Endothelial cell of umbilical vein (primary cell): ENCODE results near the gene EPB41L1. TPM values are rescaled to one million over a fixed set of nuclear protein-coding genes. Genes with fewer than 3 reads are reported as not detected.

Source experiments
- BruUV-seq: library from RNA; stranded (reverse); fragments of 400-500 nt; replicated peaks from 2 replicates; lab custom pipeline; 2021; lab: Mats Ljungman, UMichigan
- CTCF ChIA-PET: fragments of 300-600, 350-600 bp; sonication (Branson Sonifier 250); formaldehyde crosslinking; loops from one replicate; lab custom pipeline; 2021; ENCODE audit warnings: antibody characterized with exemption, inconsistent platforms; lab: Charles Lee
- POLR2A ChIA-PET: fragments of 300-600, 350-600 bp; sonication (Branson Sonifier 250); formaldehyde crosslinking; loops from one replicate; lab custom pipeline; 2021; ENCODE audit warnings: antibody characterized with exemption, inconsistent platforms; lab: Charles Lee
- DNase-seq: peaks from one replicate; pipeline ENCODE4 v3.0.0-alpha.2; 2011; ENCODE audit warnings: low read depth, low spot score
- FAIRE-seq: peaks from 2 replicates; lab custom pipeline; 2011; peaks lifted over from hg19 to GRCh38; lab: Jason Lieb, UNC
- H2AFZ ChIP-seq: 2 replicates; pipeline ENCODE4 v1.6.0; 2012; ENCODE audit warnings: low read depth, low read length, control low read depth, inconsistent platforms
- H3K27ac ChIP-seq: 2 replicates; pipeline ENCODE4 v1.5.1; 2011; ENCODE audit warnings: low read depth, mild to moderate bottlenecking, control low read depth, low read length, moderate library complexity; ENCODE audit not compliant: insufficient read depth
- H3K27me3 ChIP-seq, 2 experiments: 2 replicates each; pipeline versions ENCODE4 v1.6.0 to v1.6.1; 2011; ENCODE audit warnings: low read length in 2 of 2, mixed read lengths in 1 of 2; ENCODE audit not compliant: control insufficient read depth in 2 of 2, insufficient read depth in 2 of 2
- H3K36me3 ChIP-seq, 2 experiments: 2 replicates in 1 of 2; 3 replicates in 1 of 2; pipeline ENCODE4 v1.5.1; 2011; ENCODE audit warnings: low read length in 2 of 2, mild to moderate bottlenecking in 1 of 2, moderate library complexity in 1 of 2; ENCODE audit not compliant: control insufficient read depth in 2 of 2, insufficient read depth in 2 of 2; ENCODE audit errors: extremely low read depth in 1 of 2
- H3K4me1 ChIP-seq: 3 replicates; pipeline ENCODE4 v1.5.1; 2011; ENCODE audit warnings: mild to moderate bottlenecking, low read length; ENCODE audit not compliant: control insufficient read depth, insufficient read depth; ENCODE audit errors: extremely low read depth
- H3K4me2 ChIP-seq: 2 replicates; pipeline ENCODE4 v1.6.1; 2011; ENCODE audit warnings: low read length, control low read depth, mixed read lengths; ENCODE audit not compliant: insufficient read depth
- H3K4me3 ChIP-seq, 3 experiments: fragments of 200-600 bp in 1 of 3; sonication (generic), shearing (Covaris generic) in 1 of 3; replicated peaks in 1 of 3; 2 replicates each; pipeline ENCODE4 v1.5.1; 2011 to 2016; ENCODE audit warnings: control low read depth in 3 of 3, low read length in 3 of 3, mild to moderate bottlenecking in 2 of 3, inconsistent platforms in 1 of 3, low read depth in 1 of 3, moderate library complexity in 1 of 3; ENCODE audit not compliant: insufficient read depth in 1 of 3
- H3K79me2 ChIP-seq: 2 replicates; pipeline ENCODE4 v1.6.0; 2012; ENCODE audit warnings: low read length, inconsistent platforms; ENCODE audit not compliant: control insufficient read depth, insufficient read depth
- H3K9ac ChIP-seq: replicated peaks from 2 replicates; pipeline ENCODE3; 2011; ENCODE audit warnings: low read length, control low read depth; ENCODE audit not compliant: insufficient read depth; ENCODE audit errors: extremely low read depth
- H3K9me1 ChIP-seq: replicated peaks from 3 replicates; pipeline ENCODE4 v1.6.0; 2011; ENCODE audit warnings: mild to moderate bottlenecking, low read length; ENCODE audit not compliant: control insufficient read depth, insufficient read depth; ENCODE audit errors: extremely low read depth
- H3K9me3 ChIP-seq: replicated peaks from 2 replicates; pipeline ENCODE4 v1.5.1; 2012; ENCODE audit warnings: low read length, inconsistent platforms; ENCODE audit not compliant: control insufficient read depth, insufficient read depth
- H4K20me1 ChIP-seq: replicated peaks from 2 replicates; pipeline ENCODE3; 2011; ENCODE audit warnings: mild to moderate bottlenecking, low read length; ENCODE audit not compliant: control insufficient read depth, insufficient read depth; ENCODE audit errors: extremely low read depth
- CTCF ChIP-seq, 2 donors: IDR thresholded peaks; 1 replicate in 1 of 2; 2 replicates in 1 of 2; pipeline ENCODE4 v1.5.1; 2011; ENCODE audit warnings: low read length in 2 of 2, mild to moderate bottlenecking in 2 of 2, moderate library complexity in 2 of 2, control low read depth in 1 of 2, inconsistent platforms in 1 of 2, low read depth in 1 of 2; ENCODE audit not compliant: insufficient read depth in 1 of 2; ENCODE audit errors: extremely low read depth in 1 of 2
- EZH2 ChIP-seq: IDR thresholded peaks from 2 replicates; pipeline ENCODE4 v1.6.1; 2012; ENCODE audit warnings: borderline replicate concordance, low read depth, mild to moderate bottlenecking, moderate library complexity, low read length, inconsistent platforms; ENCODE audit not compliant: severe bottlenecking
- FOS ChIP-seq: IDR thresholded peaks from 2 replicates; pipeline ENCODE4 v1.6.1; 2011; ENCODE audit warnings: mild to moderate bottlenecking, low read length, moderate library complexity, borderline replicate concordance; ENCODE audit not compliant: insufficient read depth
- GATA2 ChIP-seq: IDR thresholded peaks from 2 replicates; pipeline ENCODE4 v1.7.0; 2011; ENCODE audit warnings: low read depth, mild to moderate bottlenecking, moderate library complexity, mixed read lengths, low read length; ENCODE audit not compliant: insufficient read length, insufficient read depth
- JUN ChIP-seq: IDR thresholded peaks from 2 replicates; pipeline ENCODE4 v1.6.1; 2011; ENCODE audit warnings: borderline replicate concordance, low read depth; ENCODE audit not compliant: insufficient read length, insufficient read depth
- MAX ChIP-seq: IDR thresholded peaks from 2 replicates; pipeline ENCODE4 v1.6.1; 2011; ENCODE audit not compliant: insufficient read depth, insufficient read length
- MYC ChIP-seq: IDR thresholded peaks from one replicate; pipeline ENCODE4 v1.6.1; 2011; ENCODE audit warnings: mild to moderate bottlenecking, low read depth, low read length
- POLR2A ChIP-seq: IDR thresholded peaks from 2 replicates; pipeline ENCODE4 v1.6.1; 2012; ENCODE audit warnings: low read depth, mild to moderate bottlenecking, control low read depth, low read length
- POLR2AphosphoS5 ChIP-seq: IDR thresholded peaks from 2 replicates; pipeline ENCODE4 v1.6.1; 2012; ENCODE audit warnings: low read depth, mild to moderate bottlenecking, control low read depth, low read length, moderate library complexity; ENCODE audit not compliant: insufficient read depth
- dilution Hi-C: fragments of 300-500 bp; cut with MboI; formaldehyde crosslinking; loops from one replicate; pipeline ENCODE4 v1.15.0; 2019; ENCODE audit warnings: low sequenced_read_pairs; ENCODE audit not compliant: extremely low pct_ligation_motif_present
- intact Hi-C: fragments of 100-400 bp; cut with micrococcal nuclease; formaldehyde crosslinking; loops from one replicate; pipeline ENCODE4 v1.10.0; 2022
- polyA plus RNA-seq, 4 experiments: library from polyadenylated mRNA; depleted of rRNA in 3 of 4; stranded (reverse) in 3 of 4; unstranded in 1 of 4; fragments of >200 nt; gene quantifications; 2 replicates each; pipeline versions ENCODE4 v1.2.1 to v1.2.3, GENCODE V29; 2011 to 2012; ENCODE audit warnings: missing spikeins in 1 of 4
- total RNA-seq: library from RNA; stranded (reverse); gene quantifications from 2 replicates; pipeline ENCODE4 v1.2.3, GENCODE V29; 2021

Gene EPB41L1
- total and polyA plus RNA-seq, 2 donors (not counting 3 experiments of a cell fraction or from before 2014, with no cell fraction given), result 6.1 to 12.2 TPM

- POLR2A ChIA-PET, result no interaction called here
Observed at GRCh38 chr20:36262440-36262839, 107.9 kb downstream of the EPB41L1 start.

More at GRCh38 chr20:36262440-36262839, 107.9 kb downstream of the EPB41L1 start:
- Histone ChIP-seq H3K27me3 (no peaks in the 10 kb centered on the region), H3K9me1 (no peaks in the 10 kb centered on the region), H3K79me2 (no peaks in the 10 kb centered on the region), H3K36me3 (no peaks in the 10 kb centered on the region), H2AFZ (no peak overlapping the region), H3K4me1 (no peaks in the 10 kb centered on the region), H3K4me3 (no peak overlapping the region), H3K9ac (no peak overlapping the region), H4K20me1 (no peaks in the 10 kb centered on the region), H3K4me2 (no peak overlapping the region), H3K9me3 (no peaks in the 10 kb centered on the region), H3K27ac (no peak overlapping the region)
- no TSS peak for BruUV-seq
- CTCF ChIA-PET, result interaction anchor here (1.4 kb wide), 1 partner anchor 11 kb away, joined by 7 read pairs; no protein-coding TSS in a partner anchor
- intact Hi-C loops, result no loop called here
- dilution Hi-C loops, result no loop called here
- TF ChIP-seq MYC (no peak), MAX (no peak), POLR2AphosphoS5 (no peak), CTCF (IDR thresholded peaks at IDR 0.05; ENCODE audit: extremely low read depth in 1 of 2, insufficient read depth in 1 of 2, low read depth in 1 of 2, low read length in 2 of 2) (no peak), JUN (no peak), GATA2 (no peak), EZH2 (no peak), FOS (no peak), POLR2A (no peak)
- DNase-seq, result no peak
- FAIRE-seq, result no peak
